RCC 7860 (cell line): ENCODE measurements around the gene SORCS2.

Experiments used
- DNase-seq: peaks from one replicate; pipeline ENCODE4 v3.0.0-alpha.2; 2015; ENCODE audit warnings: low spot score
- FAIRE-seq: peaks from 2 replicates; lab custom pipeline; 2012; peaks lifted over from hg19 to GRCh38; lab: Jason Lieb, UNC

The SORCS2 gene

GRCh38 chr4:7530932-7531639 is 338.7 kb downstream of the SORCS2 start:
- FAIRE-seq (no peak), DNase-seq (no peak)

GRCh38 chr4:7531640-7531994 is 339.3 kb downstream of the SORCS2 start:
- FAIRE-seq, result no peak
- DNase-seq, result no peak

GRCh38 chr4:7532043-7532442 is 339.7 kb downstream of the SORCS2 start:
- DNase-seq (no peak), FAIRE-seq (no peak)

- DNase-seq (no peak), FAIRE-seq (no peak)
Measured at GRCh38 chr4:7533267-7533666, 340.9 kb downstream of the SORCS2 start.

- DNase-seq (no peak), FAIRE-seq (no peak)
Measured at GRCh38 chr4:7535094-7535493, 342.8 kb downstream of the SORCS2 start.

GRCh38 chr4:7535619-7536018 is 343.3 kb downstream of the SORCS2 start:
- DNase-seq (no peak), FAIRE-seq (no peak)

GRCh38 chr4:7536876-7537275 is 344.5 kb downstream of the SORCS2 start:
- no peak for DNase-seq
- no peak for FAIRE-seq

GRCh38 chr4:7537853-7538400 is 345.6 kb downstream of the SORCS2 start:
- no peak for FAIRE-seq

GRCh38 chr4:7538518-7538917 is 346.2 kb downstream of the SORCS2 start:
- FAIRE-seq (no peak), DNase-seq (no peak)

More at GRCh38 chr4:7537853-7538400, 345.6 kb downstream of the SORCS2 start:
- DNase-seq, result no peak

- FAIRE-seq, result no peak
- DNase-seq, result no peak
Measured at GRCh38 chr4:7539186-7539585, 346.8 kb downstream of the SORCS2 start.

GRCh38 chr4:7539659-7540058 is 347.3 kb downstream of the SORCS2 start:
- FAIRE-seq (no peak), DNase-seq (peak; percentile 13)

GRCh38 chr4:7540206-7540605 is 347.9 kb downstream of the SORCS2 start:
- no peak for DNase-seq
- FAIRE-seq, result no peak

- DNase-seq (no peak), FAIRE-seq (no peak)
Measured at GRCh38 chr4:7540654-7541413, 348.5 kb downstream of the SORCS2 start.

- FAIRE-seq, result no peak
- DNase-seq, result no peak
Measured at GRCh38 chr4:7541414-7541810, 349.1 kb downstream of the SORCS2 start.

GRCh38 chr4:7542781-7543180 is 350.4 kb downstream of the SORCS2 start:
- FAIRE-seq (no peak), DNase-seq (no peak)

- no peak for DNase-seq
- no peak for FAIRE-seq
Measured at GRCh38 chr4:7546152-7546808, 353.9 kb downstream of the SORCS2 start.

GRCh38 chr4:7546809-7547367 is 354.6 kb downstream of the SORCS2 start:
- DNase-seq (no peak), FAIRE-seq (no peak)

GRCh38 chr4:7547368-7548040 is 355.2 kb downstream of the SORCS2 start:
- FAIRE-seq, result no peak
- DNase-seq, result no peak

- no peak for FAIRE-seq
- DNase-seq, result no peak
Measured at GRCh38 chr4:7549866-7550265, 357.5 kb downstream of the SORCS2 start.

GRCh38 chr4:7552466-7552865 is 360.1 kb downstream of the SORCS2 start:
- no peak for FAIRE-seq
- DNase-seq, result no peak

- FAIRE-seq, result no peak
- DNase-seq, result no peak
Measured at GRCh38 chr4:7553280-7553679, 360.9 kb downstream of the SORCS2 start.
